Keratinocyte (primary cell): ENCODE measurements around the gene TBC1D14. TPM values are rescaled to one million over a fixed set of nuclear protein-coding genes. Genes with fewer than 3 reads are reported as not detected.

Experiments used
- DNase-seq: peaks from one replicate; pipeline ENCODE4 v3.0.0-alpha.2; 2011; ENCODE audit warnings: low read depth, missing footprints, low spot score
- FAIRE-seq: peaks from 2 replicates; lab custom pipeline; 2011; peaks lifted over from hg19 to GRCh38; lab: Jason Lieb, UNC
- H2AFZ ChIP-seq: 2 replicates; pipeline ENCODE4 v1.6.0; 2012; ENCODE audit warnings: low read length, control low read depth, inconsistent platforms; ENCODE audit not compliant: control insufficient read depth
- H3K27ac ChIP-seq: 2 replicates; pipeline ENCODE4 v1.5.1; 2011; ENCODE audit warnings: low read length; ENCODE audit not compliant: control insufficient read depth, insufficient read depth
- H3K27me3 ChIP-seq: 3 replicates; pipeline ENCODE4 v1.6.0; 2011; ENCODE audit warnings: low read length; ENCODE audit not compliant: control insufficient read depth, insufficient read depth; ENCODE audit errors: extremely low read depth
- H3K36me3 ChIP-seq, 2 experiments: 2 replicates in 1 of 2; 3 replicates in 1 of 2; pipeline ENCODE4 v1.5.1; 2011; ENCODE audit warnings: low read length in 2 of 2, mild to moderate bottlenecking in 1 of 2; ENCODE audit not compliant: control insufficient read depth in 2 of 2, insufficient read depth in 2 of 2; ENCODE audit errors: extremely low read depth in 1 of 2
- H3K4me1 ChIP-seq: 3 replicates; pipeline ENCODE4 v1.5.1; 2011; ENCODE audit warnings: low read length; ENCODE audit not compliant: control insufficient read depth, insufficient read depth; ENCODE audit errors: extremely low read depth
- H3K4me2 ChIP-seq: 3 replicates; pipeline ENCODE4 v1.6.0; 2011; ENCODE audit warnings: low read depth, low read length; ENCODE audit not compliant: control insufficient read depth, insufficient read depth; ENCODE audit errors: extremely low read depth
- H3K4me3 ChIP-seq, 3 experiments: fragments of 200-600 bp in 1 of 3; sonication (generic) in 1 of 3; 2 replicates in 2 of 3; 3 replicates in 1 of 3; pipeline ENCODE4 v1.5.1; 2011 to 2016; ENCODE audit warnings: low read length in 3 of 3, mild to moderate bottlenecking in 3 of 3, control low read depth in 2 of 3, inconsistent platforms in 1 of 3, low read depth in 1 of 3, mixed read lengths in 1 of 3, mixed run types in 1 of 3, moderate library complexity in 1 of 3; ENCODE audit not compliant: control insufficient read depth in 2 of 3, insufficient read depth in 2 of 3; ENCODE audit errors: extremely low read depth in 1 of 3
- H3K79me2 ChIP-seq: 2 replicates; pipeline ENCODE4 v1.6.0; 2012; ENCODE audit warnings: low read length; ENCODE audit not compliant: control insufficient read depth, insufficient read depth
- H3K9ac ChIP-seq: 3 replicates; pipeline ENCODE4 v1.6.0; 2011; ENCODE audit warnings: low read length; ENCODE audit not compliant: control insufficient read depth, insufficient read depth; ENCODE audit errors: extremely low read depth
- H3K9me1 ChIP-seq: 3 replicates; pipeline ENCODE4 v1.6.0; 2011; ENCODE audit warnings: low read length; ENCODE audit not compliant: control insufficient read depth, insufficient read depth; ENCODE audit errors: extremely low read depth
- H3K9me3 ChIP-seq: 2 replicates; pipeline ENCODE4 v1.5.1; 2012; ENCODE audit warnings: low read depth, low read length; ENCODE audit not compliant: control insufficient read depth
- H4K20me1 ChIP-seq: 3 replicates; pipeline ENCODE4 v1.6.0; 2011; ENCODE audit warnings: low read length; ENCODE audit not compliant: control insufficient read depth, insufficient read depth; ENCODE audit errors: extremely low read depth
- EZH2 ChIP-seq: IDR thresholded peaks from one replicate; pipeline ENCODE4 v1.6.1; 2012; ENCODE audit warnings: inconsistent platforms, mild to moderate bottlenecking, low read length, moderate library complexity
- dilution Hi-C: fragments of 300-500 bp; cut with MboI; formaldehyde crosslinking; loops from one replicate; pipeline ENCODE4 v1.7.0; 2020; ENCODE audit warnings: low sequenced_read_pairs; ENCODE audit not compliant: extremely low pct_ligation_motif_present
- polyA plus RNA-seq, 5 experiments: library from polyadenylated mRNA; depleted of rRNA in 3 of 5; stranded (reverse) in 3 of 5; stranded (forward) in 1 of 5; unstranded in 1 of 5; fragments of >200 nt; gene quantifications; 1 replicate in 1 of 5; 2 replicates in 3 of 5; 3 replicates in 1 of 5; pipeline versions ENCODE4 v1.2.1 to v1.2.3, GENCODE V29; 2011 to 2012; ENCODE audit warnings: missing spikeins in 2 of 5, low read depth in 1 of 5, low replicate concordance in 1 of 5
- TF ChIP-seq, protein P1 (sequence below), 3 experiments: IDR thresholded peaks in 1 of 3; conservative IDR thresholded peaks in 1 of 3; optimal IDR thresholded peaks in 1 of 3; 2 replicates in 2 of 3; 3 replicates in 1 of 3; pipeline versions ENCODE3 to v1.5.1; 2011; ENCODE audit warnings: low read length in 3 of 3, mild to moderate bottlenecking in 3 of 3, moderate library complexity in 2 of 3, control low read depth in 1 of 3, inconsistent platforms in 1 of 3; ENCODE audit not compliant: insufficient read depth in 2 of 3; ENCODE audit errors: extremely low read depth in 1 of 3

The TBC1D14 gene
- polyA plus RNA-seq, 1 donor (not counting 4 experiments of a cell fraction or from before 2014, with no cell fraction given): 55.1 TPM

DNA sequence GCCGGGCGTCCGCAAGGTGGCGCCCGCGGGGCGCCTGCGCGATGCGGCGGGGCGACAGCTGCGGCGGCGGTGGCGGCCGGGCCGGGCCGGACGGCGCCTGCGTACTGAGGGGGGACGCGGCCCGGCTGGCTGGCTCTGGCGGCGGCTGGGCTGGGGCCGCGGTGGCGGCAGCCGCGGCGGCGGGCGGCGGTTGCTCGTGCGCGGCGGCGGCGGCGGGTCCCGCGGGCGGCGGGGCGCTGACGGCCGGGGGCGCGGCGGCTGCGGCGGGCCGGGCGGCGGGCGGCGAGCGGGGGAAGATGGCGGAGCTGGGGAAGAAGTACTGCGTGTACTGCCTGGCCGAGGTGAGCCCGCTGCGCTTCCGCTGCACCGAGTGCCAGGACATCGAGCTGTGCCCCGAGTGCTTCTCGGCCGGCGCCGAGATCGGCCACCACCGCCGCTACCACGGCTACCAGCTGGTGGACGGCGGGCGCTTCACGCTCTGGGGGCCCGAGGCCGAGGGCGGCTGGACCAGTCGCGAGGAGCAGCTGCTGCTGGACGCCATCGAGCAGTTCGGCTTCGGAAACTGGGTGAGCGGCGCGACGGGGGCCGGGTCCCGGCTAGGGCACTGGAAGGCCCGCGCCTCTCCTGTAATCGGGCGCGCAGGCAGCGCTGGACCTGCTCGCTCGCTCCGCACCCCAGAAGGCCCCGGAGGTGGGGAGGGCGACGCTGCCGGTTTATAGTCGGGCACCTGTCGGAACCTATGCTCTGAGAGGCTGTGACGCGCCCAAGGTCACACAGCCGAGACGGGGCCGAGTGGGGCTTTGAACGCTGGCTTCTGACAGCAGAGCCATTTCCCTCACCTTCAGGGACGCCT is 133.9 kb downstream of the TBC1D14 start, which contains the start of gene TADA2B:
Gene TADA2B, plus strand, starts transcription at position 89 of the 853 bp plus-strand sequence. Its CDS starts 208 bp downstream, at position 297.
- Histone ChIP-seq H3K4me2 (peak within 1 kb of the TSS; percentile 83), H3K4me1 (peaks cover 13% of the 10 kb centered on the region), H4K20me1 (peaks cover 7% of the 10 kb centered on the region), H3K9me3 (no peaks in the 10 kb centered on the region), H3K4me3 (peak within 1 kb of the TSS; percentile 83 to 99 (median 84)), H3K9ac (peak within 1 kb of the TSS; percentile 87), H3K27me3 (no peaks in the 10 kb centered on the region), H3K79me2 (peaks cover 48% of the 10 kb centered on the region), H3K27ac (peak within 1 kb of the TSS; percentile 75), H2AFZ (peak within 1 kb of the TSS; percentile 93), H3K9me1 (no peaks in the 10 kb centered on the region), H3K36me3 (peaks cover 0 to 13% of the 10 kb centered on the region in 2 experiments)
- no peak for TF ChIP-seq EZH2
- TF ChIP-seq, protein P1, sequence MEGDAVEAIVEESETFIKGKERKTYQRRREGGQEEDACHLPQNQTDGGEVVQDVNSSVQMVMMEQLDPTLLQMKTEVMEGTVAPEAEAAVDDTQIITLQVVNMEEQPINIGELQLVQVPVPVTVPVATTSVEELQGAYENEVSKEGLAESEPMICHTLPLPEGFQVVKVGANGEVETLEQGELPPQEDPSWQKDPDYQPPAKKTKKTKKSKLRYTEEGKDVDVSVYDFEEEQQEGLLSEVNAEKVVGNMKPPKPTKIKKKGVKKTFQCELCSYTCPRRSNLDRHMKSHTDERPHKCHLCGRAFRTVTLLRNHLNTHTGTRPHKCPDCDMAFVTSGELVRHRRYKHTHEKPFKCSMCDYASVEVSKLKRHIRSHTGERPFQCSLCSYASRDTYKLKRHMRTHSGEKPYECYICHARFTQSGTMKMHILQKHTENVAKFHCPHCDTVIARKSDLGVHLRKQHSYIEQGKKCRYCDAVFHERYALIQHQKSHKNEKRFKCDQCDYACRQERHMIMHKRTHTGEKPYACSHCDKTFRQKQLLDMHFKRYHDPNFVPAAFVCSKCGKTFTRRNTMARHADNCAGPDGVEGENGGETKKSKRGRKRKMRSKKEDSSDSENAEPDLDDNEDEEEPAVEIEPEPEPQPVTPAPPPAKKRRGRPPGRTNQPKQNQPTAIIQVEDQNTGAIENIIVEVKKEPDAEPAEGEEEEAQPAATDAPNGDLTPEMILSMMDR (optimal IDR thresholded peaks at IDR 0.05 in 1 of 3, IDR thresholded peaks at IDR 0.05 in 1 of 3, conservative IDR thresholded peaks at IDR 0.05 in 1 of 3; ENCODE audit: extremely low read depth in 1 of 3, insufficient read depth in 2 of 3, low read length in 3 of 3): no peak
- DNase-seq (no peak), FAIRE-seq (no peak)
- dilution Hi-C loops: no loop called here

DNA sequence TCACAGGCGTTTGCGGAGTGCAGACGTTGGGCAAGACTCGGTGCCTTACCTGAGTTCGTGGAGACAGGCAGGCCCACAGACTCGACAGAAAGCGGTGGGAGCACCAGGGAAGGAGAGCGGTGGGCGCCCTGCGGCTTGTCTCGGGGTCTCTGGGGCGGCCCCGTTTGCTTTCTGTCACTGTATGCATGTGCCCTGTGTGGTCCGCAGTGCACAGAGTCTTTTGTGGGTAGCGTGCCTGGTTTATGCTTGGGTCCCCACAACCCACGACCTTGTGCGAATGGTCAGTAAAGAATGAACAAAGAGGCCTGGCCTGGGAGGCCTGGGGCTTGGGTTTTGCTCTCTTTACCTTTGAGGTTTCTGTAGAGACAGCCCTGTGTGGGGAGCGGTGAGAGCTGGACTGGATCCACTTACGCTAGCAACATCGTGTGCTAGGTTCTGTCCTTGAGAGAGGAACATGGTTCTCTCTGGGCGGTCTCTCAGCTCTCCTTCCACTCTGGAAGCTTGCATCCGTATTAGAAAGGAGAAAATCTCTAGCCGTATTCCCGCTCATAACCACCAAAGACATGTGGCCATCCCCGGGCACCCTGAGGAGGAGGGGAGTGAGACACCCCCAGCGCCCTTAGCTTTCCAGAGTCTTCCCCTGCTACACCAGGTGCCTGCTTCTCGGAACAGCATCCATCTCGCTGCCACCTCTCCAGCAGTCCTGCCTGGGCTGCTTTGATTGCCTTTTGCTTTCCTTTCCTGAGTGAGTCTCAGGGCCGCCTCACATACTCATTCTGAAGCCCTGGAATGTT is 134.7 kb downstream of the TBC1D14 start:
- Histone ChIP-seq H3K27me3 (no peaks in the 10 kb centered on the region), H4K20me1 (peaks cover 7% of the 10 kb centered on the region), H2AFZ (peak overlapping the region; percentile 90), H3K27ac (no peak overlapping the region), H3K79me2 (peaks cover 54% of the 10 kb centered on the region), H3K9ac (peak overlapping the region; percentile 87), H3K4me1 (peaks cover 13% of the 10 kb centered on the region), H3K36me3 (peaks cover 0 to 16% of the 10 kb centered on the region in 2 experiments), H3K4me3 (peak overlapping the region; percentile 79 to 99 (median 84)), H3K4me2 (peak overlapping the region; percentile 69), H3K9me3 (no peaks in the 10 kb centered on the region), H3K9me1 (peaks cover 2% of the 10 kb centered on the region)
- DNase-seq (no peak), FAIRE-seq (no peak)
- dilution Hi-C loops: no loop called here
- TF ChIP-seq, protein P1 (optimal IDR thresholded peaks at IDR 0.05 in 1 of 3, IDR thresholded peaks at IDR 0.05 in 1 of 3, conservative IDR thresholded peaks at IDR 0.05 in 1 of 3; ENCODE audit: extremely low read depth in 1 of 3, insufficient read depth in 2 of 3, low read length in 3 of 3): no peak
- TF ChIP-seq EZH2: no peak
